ES-I3 (cell line): Measurements from ENCODE around the gene PROX2.
A peak's percentile ranks its signal among the peaks of the same experiment; 100 is the strongest.

ENCODE experiments used
- H3K36me3 ChIP-seq: 2 replicates; pipeline ENCODE4 v1.6.1; 2013; ENCODE audit warnings: mild to moderate bottlenecking, low read length, control low read depth, moderate library complexity; ENCODE audit not compliant: insufficient read depth
- H3K4me1 ChIP-seq: 2 replicates; pipeline ENCODE4 v1.6.1; 2013; ENCODE audit warnings: mild to moderate bottlenecking, control low read depth, low read length; ENCODE audit not compliant: insufficient read depth
- H3K9ac ChIP-seq: 2 replicates; pipeline ENCODE4 v1.6.1; 2013; ENCODE audit warnings: low read depth, mild to moderate bottlenecking, low read length, moderate library complexity
- H3K9me3 ChIP-seq: 2 replicates; pipeline ENCODE4 v1.6.1; 2013; ENCODE audit warnings: mild to moderate bottlenecking, low read length, moderate library complexity; ENCODE audit not compliant: control insufficient read depth, insufficient read depth

PROX2 gene, protein sequence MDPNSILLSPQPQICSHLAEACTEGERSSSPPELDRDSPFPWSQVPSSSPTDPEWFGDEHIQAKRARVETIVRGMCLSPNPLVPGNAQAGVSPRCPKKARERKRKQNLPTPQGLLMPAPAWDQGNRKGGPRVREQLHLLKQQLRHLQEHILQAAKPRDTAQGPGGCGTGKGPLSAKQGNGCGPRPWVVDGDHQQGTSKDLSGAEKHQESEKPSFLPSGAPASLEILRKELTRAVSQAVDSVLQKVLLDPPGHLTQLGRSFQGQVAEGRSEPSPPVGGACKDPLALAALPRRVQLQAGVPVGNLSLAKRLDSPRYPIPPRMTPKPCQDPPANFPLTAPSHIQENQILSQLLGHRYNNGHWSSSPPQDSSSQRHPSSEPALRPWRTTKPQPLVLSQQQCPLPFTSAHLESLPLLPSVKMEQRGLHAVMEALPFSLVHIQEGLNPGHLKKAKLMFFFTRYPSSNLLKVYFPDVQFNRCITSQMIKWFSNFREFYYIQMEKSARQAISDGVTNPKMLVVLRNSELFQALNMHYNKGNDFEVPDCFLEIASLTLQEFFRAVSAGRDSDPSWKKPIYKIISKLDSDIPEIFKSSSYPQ

DNA sequence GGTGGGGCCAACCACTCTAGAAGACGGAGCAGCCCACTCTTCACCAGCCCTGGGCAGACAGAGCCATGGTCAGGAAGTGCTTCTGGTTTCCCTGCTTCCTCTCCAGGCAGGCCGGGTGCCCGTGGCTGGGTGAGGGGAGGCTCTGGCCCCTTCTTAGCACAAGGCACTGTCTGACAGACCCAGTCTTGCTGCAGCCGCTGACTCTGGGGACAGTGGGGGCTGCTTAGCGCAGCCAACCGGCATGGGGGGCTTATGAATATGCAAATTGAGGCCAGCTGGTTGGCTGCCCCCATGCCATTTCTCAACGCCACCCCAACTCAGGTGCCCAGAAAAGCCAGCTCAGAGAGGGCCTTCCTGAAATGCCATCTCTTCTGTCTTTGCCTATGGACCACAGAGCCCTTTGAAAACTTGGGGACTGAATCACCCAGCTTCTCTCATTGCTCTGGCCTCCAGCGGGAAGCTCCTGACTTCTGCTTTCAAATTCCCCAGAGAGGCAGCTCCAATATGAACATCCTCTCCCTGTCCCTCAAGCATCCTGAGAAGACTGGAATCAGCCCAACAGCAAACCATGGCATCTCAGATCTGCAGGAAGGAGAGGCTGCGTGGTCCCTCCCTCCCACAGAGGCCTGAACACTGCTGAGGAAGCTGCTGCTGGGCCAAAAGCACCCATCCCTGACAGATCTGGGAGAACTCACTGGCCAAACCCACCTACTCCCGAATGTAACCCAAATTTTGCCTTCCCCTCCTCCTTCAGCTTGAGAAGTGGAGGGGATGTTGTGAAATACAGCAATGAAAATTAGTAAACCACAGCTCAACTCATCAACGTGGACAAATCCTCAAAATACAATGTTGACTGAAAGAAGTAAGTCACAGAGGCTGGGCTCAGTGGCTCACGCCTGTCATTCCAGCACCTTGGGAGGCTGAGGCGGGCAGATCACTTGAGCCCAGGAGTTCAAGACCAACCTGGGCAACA lies at the start of gene PROX2:
Gene PROX2 (minus strand): TSS at position 205 of the 973 bp plus-strand sequence. CDS start 12,311 bp downstream, outside the sequence.
- H3K9me3 ChIP-seq = no peaks in the 10 kb centered on the region
- no peaks in the 10 kb centered on the region for H3K36me3 ChIP-seq
- no peak within 1 kb of the TSS for H3K9ac ChIP-seq
- H3K4me1 ChIP-seq = no peaks in the 10 kb centered on the region

GRCh38 chr14:74924061-74924460 lies 48.1 kb upstream of the PROX2 start:
- Histone ChIP-seq H3K4me1 (no peaks in the 10 kb centered on the region), H3K36me3 (no peaks in the 10 kb centered on the region; the same call in 1 of the 2 replicates), H3K9ac (no peak overlapping the region), H3K9me3 (no peaks in the 10 kb centered on the region)

GRCh38 chr14:74922752-74923401 lies 46.9 kb upstream of the PROX2 start, which contains the start of gene RPS6KL1:
Gene RPS6KL1, minus strand, starts transcription at chr14:74923260. Its CDS starts 1,719 bp downstream, at chr14:74921541.
- Histone ChIP-seq H3K4me1 (no peaks in the 10 kb centered on the region), H3K9ac (peak within 1 kb of the TSS; percentile 84), H3K36me3 (no peaks in the 10 kb centered on the region; the same call in 1 of the 2 replicates), H3K9me3 (no peaks in the 10 kb centered on the region)

- Histone ChIP-seq H3K9me3 (no peaks in the 10 kb centered on the region), H3K36me3 (no peaks in the 10 kb centered on the region; the same call in 1 of the 2 replicates), H3K9ac (peak overlapping the region; percentile 84), H3K4me1 (no peaks in the 10 kb centered on the region)
Measured at GRCh38 chr14:74921987-74922751, 46.2 kb upstream of the PROX2 start.

- Histone ChIP-seq H3K9ac (no peak overlapping the region), H3K9me3 (no peaks in the 10 kb centered on the region), H3K36me3 (no peaks in the 10 kb centered on the region; the same call in 1 of the 2 replicates), H3K4me1 (no peaks in the 10 kb centered on the region)
Measured at GRCh38 chr14:74921053-74921620, 45.2 kb upstream of the PROX2 start.

DNA sequence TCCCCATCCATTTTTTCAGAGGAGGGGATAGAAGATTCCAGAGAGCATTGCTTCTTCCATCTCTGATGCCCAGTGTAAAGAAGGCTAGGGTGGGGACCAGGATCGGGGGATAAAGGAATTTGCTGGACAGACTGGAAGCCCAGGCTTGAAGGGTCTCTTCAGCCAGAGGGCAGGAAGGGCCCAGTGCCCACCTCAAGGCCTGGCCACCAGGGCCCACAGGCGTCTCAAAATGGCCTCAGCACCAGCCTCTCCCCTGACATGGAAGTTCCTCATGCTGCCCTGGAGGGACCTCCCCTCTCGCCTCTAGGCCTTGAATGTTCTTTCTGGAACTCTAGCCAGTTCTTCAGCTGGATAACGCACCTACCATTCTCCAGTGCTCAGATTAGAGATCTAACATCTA lies 44.3 kb upstream of the PROX2 start:
- Histone ChIP-seq H3K36me3 (no peaks in the 10 kb centered on the region; the same call in 1 of the 2 replicates), H3K9me3 (no peaks in the 10 kb centered on the region), H3K4me1 (no peaks in the 10 kb centered on the region), H3K9ac (no peak overlapping the region)

DNA sequence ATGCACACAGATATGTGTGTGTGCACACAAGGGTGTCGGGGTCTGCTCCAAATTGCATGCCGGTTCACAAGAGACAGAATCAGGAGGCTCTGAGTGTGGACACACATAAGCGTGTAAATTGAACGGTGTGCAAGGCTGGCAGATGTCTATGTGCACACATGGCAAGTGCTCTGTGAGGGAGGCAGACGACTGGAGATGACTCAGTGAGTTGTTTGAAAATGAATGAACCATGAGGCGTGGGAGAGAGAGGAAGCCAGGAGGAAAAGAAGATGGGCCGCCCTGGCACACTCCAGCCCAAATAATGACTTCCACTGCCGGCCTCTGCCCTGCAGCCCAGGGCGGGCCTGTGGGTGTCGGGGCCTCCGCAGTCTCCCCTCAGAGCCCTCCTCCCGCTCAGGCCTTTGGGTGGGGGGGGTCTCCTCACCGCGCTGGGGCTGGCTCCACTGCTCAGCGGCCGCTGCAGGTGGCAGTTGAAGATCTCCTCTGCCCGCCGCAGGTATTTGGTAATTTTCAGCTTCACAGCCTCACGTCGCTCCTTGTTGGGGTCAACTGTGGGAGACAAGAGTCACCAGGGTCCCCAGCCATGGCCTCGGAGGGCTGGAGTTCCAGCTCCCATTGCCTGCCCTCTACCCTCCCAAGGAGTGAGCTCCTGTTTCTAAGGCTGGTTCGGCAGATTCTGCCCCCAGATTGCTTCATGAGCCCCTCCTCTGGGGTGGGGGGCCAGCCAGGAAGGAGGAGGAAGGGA lies 43.6 kb upstream of the PROX2 start:
- no peaks in the 10 kb centered on the region; the same call in 1 of the 2 replicates for H3K36me3 ChIP-seq
- no peaks in the 10 kb centered on the region for H3K9me3 ChIP-seq
- no peaks in the 10 kb centered on the region for H3K4me1 ChIP-seq
- H3K9ac ChIP-seq = no peak overlapping the region

DNA sequence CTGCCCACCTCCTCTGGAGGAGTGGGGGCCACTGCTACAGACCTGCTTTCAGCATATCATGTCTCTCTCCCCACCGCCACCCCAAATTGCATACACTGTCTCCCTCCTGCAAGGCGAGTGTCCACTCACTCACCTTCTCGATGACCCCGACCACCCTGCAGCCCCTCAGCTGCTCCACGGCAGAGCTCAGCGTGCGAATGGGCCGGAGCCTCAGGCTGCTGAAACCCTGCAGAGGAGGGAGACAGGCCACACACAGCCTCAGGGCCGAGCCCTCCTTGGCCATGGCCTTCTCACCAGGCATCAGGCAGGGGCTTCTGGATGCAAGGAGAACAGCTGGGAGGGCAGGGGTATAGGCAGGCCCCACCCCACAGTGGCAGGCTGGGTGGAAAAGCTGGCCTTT lies 42.4 kb upstream of the PROX2 start:
- Histone ChIP-seq H3K9ac (no peak overlapping the region), H3K9me3 (no peaks in the 10 kb centered on the region), H3K4me1 (no peaks in the 10 kb centered on the region), H3K36me3 (no peaks in the 10 kb centered on the region; the same call in 1 of the 2 replicates)

DNA sequence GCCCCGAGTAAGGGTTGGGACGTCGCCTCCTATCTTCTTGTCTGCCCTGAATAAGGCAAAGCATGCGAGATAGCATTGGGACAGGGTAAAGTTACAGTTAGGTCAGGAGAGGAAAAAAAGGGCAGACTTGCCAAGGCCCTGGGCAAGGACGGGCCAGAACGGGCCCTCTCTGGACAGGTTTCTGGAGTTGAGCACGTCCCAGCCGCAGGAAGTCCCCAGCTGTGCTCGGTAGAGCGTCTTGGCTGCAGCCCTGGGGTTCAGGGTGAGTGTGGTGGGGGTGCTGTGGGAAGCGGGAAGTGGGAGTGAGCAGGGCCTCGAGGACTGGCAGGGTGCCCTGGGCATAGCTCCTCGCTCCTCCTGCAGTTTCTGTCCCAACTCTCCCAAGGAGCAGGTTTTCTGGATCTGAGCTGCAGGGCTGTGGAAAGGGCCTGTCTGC lies 41.7 kb upstream of the PROX2 start:
- Histone ChIP-seq H3K9ac (no peak overlapping the region), H3K4me1 (no peaks in the 10 kb centered on the region), H3K36me3 (no peaks in the 10 kb centered on the region; the same call in 1 of the 2 replicates), H3K9me3 (no peaks in the 10 kb centered on the region)

GRCh38 chr14:74917178-74917543 lies 41.2 kb upstream of the PROX2 start:
- no peaks in the 10 kb centered on the region; the same call in 1 of the 2 replicates for H3K36me3 ChIP-seq
- no peaks in the 10 kb centered on the region for H3K9me3 ChIP-seq
- H3K4me1 ChIP-seq = no peaks in the 10 kb centered on the region
- H3K9ac ChIP-seq = no peak overlapping the region

GRCh38 chr14:74915826-74916225 lies 39.9 kb upstream of the PROX2 start:
- H3K36me3 ChIP-seq = no peaks in the 10 kb centered on the region; the same call in 1 of the 2 replicates
- H3K9ac ChIP-seq = no peak overlapping the region
- no peaks in the 10 kb centered on the region for H3K4me1 ChIP-seq
- no peaks in the 10 kb centered on the region for H3K9me3 ChIP-seq

DNA sequence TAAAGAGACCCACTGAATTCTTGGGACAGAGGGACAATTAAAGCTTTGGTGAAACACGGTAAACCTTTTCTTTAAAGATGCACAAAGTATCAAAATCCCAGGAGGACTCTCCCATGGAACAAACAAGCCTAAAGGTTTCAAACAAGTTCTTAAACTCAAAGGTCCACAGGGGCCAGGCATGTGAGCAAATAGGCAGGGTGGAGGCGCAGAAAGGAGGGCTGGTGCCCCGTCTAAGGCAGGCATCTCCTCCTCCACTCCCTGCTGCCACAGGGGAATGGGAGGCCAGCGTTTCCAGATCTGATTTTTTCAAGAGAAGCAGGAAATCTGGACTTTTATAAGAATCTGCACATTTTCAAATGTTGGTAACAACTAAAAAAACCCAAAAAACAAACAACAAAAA lies 39.5 kb upstream of the PROX2 start:
- Histone ChIP-seq H3K9me3 (no peaks in the 10 kb centered on the region), H3K4me1 (no peaks in the 10 kb centered on the region), H3K9ac (no peak overlapping the region), H3K36me3 (no peaks in the 10 kb centered on the region; the same call in 1 of the 2 replicates)
